Activated CD4-positive, alpha-beta T cell treated with anti-CD3 and anti-CD28 coated beads, Interleukin-10, Interleukin-2, amounts not matched to agents 100 ng/mL and 50 ng/mL, durations not matched to agents 16 hours and 8 hours (primary cell): Measurements from ENCODE around the gene CELSR2.

Experiments
- DNase-seq: peaks from one replicate; pipeline ENCODE4 v3.0.0-alpha.2; 2020

CELSR2 gene

GRCh38 chr1:109312246-109312645 lies 62.9 kb downstream of the CELSR2 start:
- no peak for DNase-seq

- no peak for DNase-seq
Measured at GRCh38 chr1:109312978-109313775, 63.8 kb downstream of the CELSR2 start.

GRCh38 chr1:109314795-109315194 lies 65.5 kb downstream of the CELSR2 start:
- no peak for DNase-seq

- DNase-seq: no peak
Measured at GRCh38 chr1:109315288-109315687, 65.9 kb downstream of the CELSR2 start.

DNA sequence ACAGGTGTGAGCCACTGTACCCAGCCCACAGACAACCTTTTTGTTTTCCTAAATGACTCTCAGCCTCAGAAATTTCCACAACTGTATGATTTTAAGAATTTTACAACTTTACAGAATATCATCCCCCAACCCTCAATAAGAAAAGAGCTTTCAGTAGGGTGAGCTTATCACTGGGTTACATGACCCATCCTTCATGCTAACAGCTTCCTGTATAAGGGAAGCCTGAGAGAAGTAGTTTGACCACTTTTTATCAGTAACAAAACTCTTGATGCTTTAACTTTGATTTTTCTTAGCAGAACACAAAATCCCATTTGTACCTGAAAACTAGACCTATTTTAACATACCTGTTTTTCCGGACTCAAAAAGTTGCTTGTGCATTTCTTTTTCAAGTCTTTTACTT lies 67.2 kb downstream of the CELSR2 start:
- no peak for DNase-seq

DNA sequence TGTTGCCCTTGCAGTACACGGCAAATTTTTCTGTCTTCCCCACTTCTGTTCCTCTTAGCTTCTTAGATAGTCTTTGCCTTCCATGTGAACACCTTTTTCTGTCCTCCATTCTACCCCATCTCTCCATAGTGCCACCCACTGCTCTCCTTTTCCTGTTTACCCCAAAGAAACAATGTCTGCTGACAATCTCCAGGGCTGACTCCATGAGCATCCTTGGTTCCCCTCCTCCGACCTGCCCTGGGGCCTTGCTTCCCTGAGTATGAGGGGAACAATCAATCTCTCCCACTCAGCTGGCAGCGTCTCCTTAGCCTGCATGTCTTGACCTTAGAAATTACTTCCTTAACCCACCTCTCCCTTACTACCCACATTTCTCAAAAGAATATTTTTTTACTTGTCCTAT lies 69.8 kb downstream of the CELSR2 start:
- no peak for DNase-seq

DNA sequence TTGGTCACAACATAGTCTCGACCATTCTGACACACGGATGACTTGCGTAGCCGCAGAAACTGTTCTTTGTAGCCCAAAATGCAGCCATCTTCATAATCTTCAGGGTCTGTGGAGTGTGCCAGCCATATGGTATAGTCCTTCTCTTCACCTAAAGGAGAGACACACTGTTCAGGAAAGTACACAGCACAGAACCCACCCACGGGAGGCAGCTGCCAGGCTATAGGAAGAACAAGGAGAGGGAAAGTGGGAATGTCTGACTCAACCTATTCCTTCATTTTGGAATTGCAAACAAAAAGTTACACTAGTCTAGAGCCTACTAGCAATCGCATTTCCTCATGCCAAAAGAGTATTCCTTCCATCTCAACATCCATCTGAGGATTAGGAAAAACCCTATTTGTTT lies 73.6 kb downstream of the CELSR2 start:
- no peak for DNase-seq
